LNCaP clone FGC (cell line): ENCODE measurements around the gene DTHD1.

Experiments used
- DNase-seq: peaks from one replicate; pipeline ENCODE4 v3.0.0-alpha.2; 2011; ENCODE audit warnings: low read depth
- H3K4me3 ChIP-seq: 2 replicates; pipeline ENCODE4 v1.5.1; 2011; ENCODE audit warnings: mild to moderate bottlenecking, low read depth, low read length, control low read depth
- CTCF ChIP-seq: IDR thresholded peaks from 2 replicates; pipeline ENCODE4 v1.5.1; 2012; ENCODE audit warnings: mild to moderate bottlenecking; ENCODE audit not compliant: control insufficient read depth, insufficient read depth; ENCODE audit errors: extremely low read depth

The DTHD1 gene

GRCh38 chr4:36388710-36389109, 107.3 kb downstream of the DTHD1 start:
- no peak for DNase-seq

GRCh38 chr4:36391411-36391810, 110.0 kb downstream of the DTHD1 start:
- no peak for DNase-seq
- no peak for TF ChIP-seq CTCF
- no peak overlapping the region for H3K4me3 ChIP-seq

More at GRCh38 chr4:36388710-36389109, 107.3 kb downstream of the DTHD1 start:
- no peak for TF ChIP-seq CTCF
- no peak overlapping the region for H3K4me3 ChIP-seq

- H3K4me3 ChIP-seq, result no peak overlapping the region
- TF ChIP-seq CTCF, result no peak
- no peak for DNase-seq
These were observed 110.6 kb downstream of the DTHD1 start for GRCh38 chr4:36392024-36392423.

- no peak for TF ChIP-seq CTCF
- DNase-seq, result no peak
- no peak overlapping the region for H3K4me3 ChIP-seq
These were observed 111.5 kb downstream of the DTHD1 start for GRCh38 chr4:36392916-36393315.
